Measurements from ENCODE around the gene CASP7. TPM values are rescaled to one million over a fixed set of nuclear protein-coding genes. Genes with fewer than 3 reads are reported as not detected.
A peak's percentile ranks its signal among the peaks of the same experiment; 100 is the strongest.

Gene CASP7
- 10 to 100 TPM; 10.2 to 15.7 (median 11.6) TPM for total RNA-seq

DNA sequence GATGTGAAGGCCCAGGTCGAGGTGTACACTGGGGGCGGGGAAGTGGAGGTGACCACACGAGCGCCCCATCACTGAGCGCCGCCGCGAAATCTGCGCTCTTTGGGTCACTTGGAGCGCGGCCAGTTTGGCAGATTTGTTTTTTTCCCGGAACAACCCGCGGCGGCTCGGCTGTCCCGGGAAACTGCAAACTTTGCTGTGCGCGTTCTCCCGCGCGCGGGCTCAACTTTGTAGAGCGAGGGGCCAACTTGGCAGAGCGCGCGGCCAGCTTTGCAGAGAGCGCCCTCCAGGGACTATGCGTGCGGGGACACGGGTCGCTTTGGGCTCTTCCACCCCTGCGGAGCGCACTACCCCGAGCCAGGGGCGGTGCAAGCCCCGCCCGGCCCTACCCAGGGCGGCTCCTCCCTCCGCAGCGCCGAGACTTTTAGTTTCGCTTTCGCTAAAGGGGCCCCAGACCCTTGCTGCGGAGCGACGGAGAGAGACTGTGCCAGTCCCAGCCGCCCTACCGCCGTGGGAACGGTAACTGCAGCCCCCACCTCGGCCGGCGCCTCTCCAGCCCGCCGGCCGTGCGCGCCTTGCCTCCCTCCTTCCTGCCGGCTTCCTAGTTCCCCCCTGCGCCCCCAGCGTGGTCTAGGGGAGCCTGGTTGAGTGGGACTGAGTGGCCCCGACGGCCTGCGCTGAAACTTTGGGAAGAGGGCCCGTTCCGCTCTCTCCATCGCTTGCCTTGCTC is at the start of gene CASP7:
Gene CASP7 (plus strand): TSS at position 450 of the 727 bp plus-strand sequence. CDS start 17,582 bp downstream, outside the sequence.
- intact Hi-C loops (cut with DNase I) = no loop called here
- Histone ChIP-seq H3K4me1 (peaks cover 14 to 28% (median 24%) of the 10 kb centered on the region in 4 donors), H3K4me3 (peak within 1 kb of the TSS; percentile 88 to 99 (median 93)), H3K27me3 (no peaks in the 10 kb centered on the region), H3K9me3 (no peaks in the 10 kb centered on the region), H3K36me3 (no peaks in the 10 kb centered on the region), H3K27ac (replicated peaks in 1 of 4) (peak within 1 kb of the TSS; percentile 93 to 98 (median 97))
- peak; percentile 93 for DNase-seq (ENCODE audit: extremely low spot score)
- TF ChIP-seq CTCF (IDR thresholded peaks at IDR 0.05) (no peak), POLR2A (IDR thresholded peaks at IDR 0.05; ENCODE audit: low read depth) (peak; percentile 51), EP300 (IDR thresholded peaks at IDR 0.05) (peak; percentile 9), POLR2AphosphoS5 (IDR thresholded peaks at IDR 0.05) (peak; percentile 55 to 59)
- 0% methylated on average over 35 of the region's 68 CpGs for WGBS

- no peak for DNase-seq (ENCODE audit: extremely low spot score)
- WGBS = 100% methylated on average over 5 of the region's 5 CpGs
- peaks cover 0 to 64% (median 0%) of the 10 kb centered on the region in 4 donors for H3K36me3 ChIP-seq
Measured at GRCh38 chr10:113630929-113631533, 48.7 kb upstream of the CASP7 start.

DNA sequence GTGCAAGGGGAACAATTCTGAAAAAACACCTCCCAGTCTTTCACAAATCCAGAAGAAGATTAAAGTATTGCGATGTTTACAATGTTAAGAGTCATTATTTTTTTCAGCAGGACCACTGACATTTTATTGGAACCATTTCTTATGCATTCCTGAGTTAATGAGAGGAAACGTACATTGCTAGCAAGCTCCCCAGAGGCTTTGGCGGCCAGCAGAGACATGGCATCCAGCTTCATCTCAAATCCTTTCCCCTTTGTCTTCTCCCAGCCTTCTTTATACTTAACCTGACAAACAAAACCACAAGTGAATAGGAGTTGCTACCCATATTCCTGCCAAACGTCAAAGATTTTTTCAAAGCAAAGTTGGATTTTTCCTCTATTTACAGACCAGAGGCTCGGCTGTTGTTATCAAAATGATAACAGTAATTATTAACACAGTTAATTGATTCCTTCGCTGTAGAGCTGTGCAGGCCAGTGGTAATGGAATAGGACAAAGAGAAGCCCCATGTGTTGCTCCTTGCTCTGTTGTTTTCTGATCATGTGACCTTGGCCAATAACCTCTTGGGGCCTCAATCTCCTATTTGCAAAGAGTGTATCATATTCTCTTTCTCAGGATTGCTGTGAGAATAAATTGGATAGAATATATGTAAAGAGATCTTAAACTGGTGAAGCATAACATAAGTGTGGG is 47.9 kb upstream of the CASP7 start:
- no peak for DNase-seq (ENCODE audit: extremely low spot score)
- Histone ChIP-seq H3K36me3 (peaks cover 0 to 64% (median 0%) of the 10 kb centered on the region in 4 donors), H3K9me3 (no peaks in the 10 kb centered on the region)

More at GRCh38 chr10:113630929-113631533, 48.7 kb upstream of the CASP7 start:
- Histone ChIP-seq H3K27ac (replicated peaks in 1 of 4) (no peak overlapping the region), H3K27me3 (no peaks in the 10 kb centered on the region), H3K9me3 (no peaks in the 10 kb centered on the region), H3K4me3 (no peak overlapping the region), H3K4me1 (peaks cover 22 to 44% (median 35%) of the 10 kb centered on the region in 4 donors)
- TF ChIP-seq CTCF (IDR thresholded peaks at IDR 0.05) = no peak
- TF ChIP-seq POLR2AphosphoS5 (IDR thresholded peaks at IDR 0.05) = no peak
- TF ChIP-seq POLR2A (IDR thresholded peaks at IDR 0.05; ENCODE audit: low read depth) = no peak
- no peak for TF ChIP-seq EP300 (IDR thresholded peaks at IDR 0.05)
- intact Hi-C loops (cut with DNase I) = no loop called here

DNA sequence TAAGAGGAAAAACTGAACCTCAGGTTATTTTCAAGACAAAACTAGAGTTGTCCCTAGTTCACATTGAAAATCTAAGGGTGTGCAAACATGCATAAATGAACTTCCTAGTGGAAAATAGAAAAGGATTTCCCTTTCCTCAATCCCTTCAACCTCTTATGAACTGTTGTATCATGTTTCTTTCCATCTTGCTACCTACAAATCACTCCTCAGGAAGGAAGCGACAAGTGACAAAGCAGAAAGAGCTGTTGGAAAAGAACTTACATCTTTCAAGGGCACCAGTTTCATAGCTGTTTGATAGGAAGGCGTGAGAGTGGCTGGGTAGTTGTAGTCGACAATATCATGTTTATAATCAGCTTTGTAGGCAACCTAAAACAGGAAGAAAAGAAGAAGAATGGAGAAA is 39.7 kb upstream of the CASP7 start:
- 83% methylated on average over 3 of the region's 3 CpGs for WGBS
- DNase-seq (ENCODE audit: extremely low spot score) = no peak
- Histone ChIP-seq H3K27ac (replicated peaks in 1 of 4) (no peak overlapping the region), H3K27me3 (no peaks in the 10 kb centered on the region), H3K9me3 (no peaks in the 10 kb centered on the region), H3K4me1 (peaks cover 0 to 14% (median 7%) of the 10 kb centered on the region in 4 donors), H3K36me3 (peaks cover 0 to 45% (median 0%) of the 10 kb centered on the region in 4 donors), H3K4me3 (no peak overlapping the region)
- TF ChIP-seq CTCF (IDR thresholded peaks at IDR 0.05) (no peak), EP300 (IDR thresholded peaks at IDR 0.05) (no peak), POLR2AphosphoS5 (IDR thresholded peaks at IDR 0.05) (no peak), POLR2A (IDR thresholded peaks at IDR 0.05; ENCODE audit: low read depth) (no peak)
- intact Hi-C loops (cut with DNase I) = no loop called here

More for the DNA sequence above, 47.9 kb upstream of the CASP7 start:
- H3K27me3 ChIP-seq = no peaks in the 10 kb centered on the region
- 59% methylated on average over 6 of the region's 6 CpGs for WGBS
- H3K4me1 ChIP-seq = peaks cover 22 to 42% (median 33%) of the 10 kb centered on the region in 4 donors
- TF ChIP-seq CTCF (IDR thresholded peaks at IDR 0.05) (no peak), POLR2A (IDR thresholded peaks at IDR 0.05; ENCODE audit: low read depth) (no peak), POLR2AphosphoS5 (IDR thresholded peaks at IDR 0.05) (no peak), EP300 (IDR thresholded peaks at IDR 0.05) (no peak)
- no peak overlapping the region for H3K27ac ChIP-seq (replicated peaks in 1 of 4)
- intact Hi-C loops (cut with DNase I) = no loop called here
- H3K4me3 ChIP-seq = no peak overlapping the region
